SJCRH30 (cell line): ENCODE measurements around the gene ALDH8A1. TPM values are rescaled to one million over a fixed set of nuclear protein-coding genes. Genes with fewer than 3 reads are reported as not detected.

Experiments
- DNase-seq, 2 experiments: peaks; one replicate each; pipeline ENCODE4 v3.0.0-alpha.2; 2015 to 2020
- H3K27ac ChIP-seq: fragments of 250-450 bp; sonication (Bioruptor Pico); 2 replicates; pipeline ENCODE4 v1.5.1; 2020; ENCODE audit warnings: mild to moderate bottlenecking, moderate library complexity
- H3K27me3 ChIP-seq: fragments of 250-450 bp; sonication (Bioruptor Pico); 2 replicates; pipeline ENCODE4 v1.5.1; 2020; ENCODE audit warnings: mild to moderate bottlenecking, moderate library complexity
- H3K36me3 ChIP-seq: fragments of 250-450 bp; sonication (Bioruptor Pico); 2 replicates; pipeline ENCODE4 v1.5.1; 2020; ENCODE audit warnings: mild to moderate bottlenecking, moderate library complexity
- H3K4me1 ChIP-seq: fragments of 250-450 bp; sonication (Bioruptor Pico); 2 replicates; pipeline ENCODE4 v1.5.1; 2020; ENCODE audit warnings: mild to moderate bottlenecking, moderate library complexity
- H3K4me3 ChIP-seq: fragments of 250-450 bp; sonication (Bioruptor Pico); 2 replicates; pipeline ENCODE4 v1.5.1; 2020; ENCODE audit warnings: mild to moderate bottlenecking, moderate library complexity
- H3K9me3 ChIP-seq: fragments of 250-450 bp; sonication (Bioruptor Pico); replicated peaks from 2 replicates; pipeline ENCODE4 v1.5.1; 2020; ENCODE audit warnings: mild to moderate bottlenecking, moderate library complexity
- total RNA-seq: library from RNA; depleted of rRNA; stranded (reverse); fragments of >200 nt; shearing (Covaris generic); gene quantifications from 2 replicates; pipeline ENCODE4 v1.2.3, GENCODE V29; 2014

ALDH8A1 gene
- total RNA-seq, 1 experiment from 2014 or later, result 0.08 TPM

GRCh38 chr6:134937426-134937825, 12.5 kb downstream of the ALDH8A1 start:
- H3K4me3 ChIP-seq, result no peak overlapping the region
- peak; percentile 13 to 24 for DNase-seq
- H3K27me3 ChIP-seq, result no peaks in the 10 kb centered on the region
- H3K4me1 ChIP-seq, result peaks cover 19% of the 10 kb centered on the region
- H3K9me3 ChIP-seq, result no peaks in the 10 kb centered on the region
- no peaks in the 10 kb centered on the region for H3K36me3 ChIP-seq
- H3K27ac ChIP-seq, result peak overlapping the region; percentile 70

- H3K36me3 ChIP-seq, result no peaks in the 10 kb centered on the region
- DNase-seq, result peak in 1 of 2 experiments; percentile 14
- no peak overlapping the region for H3K4me3 ChIP-seq
- peak overlapping the region; percentile 70 for H3K27ac ChIP-seq
- no peaks in the 10 kb centered on the region for H3K9me3 ChIP-seq
- H3K27me3 ChIP-seq, result no peaks in the 10 kb centered on the region
- H3K4me1 ChIP-seq, result peaks cover 22% of the 10 kb centered on the region
Measured at GRCh38 chr6:134936931-134937330, 13.0 kb downstream of the ALDH8A1 start.

GRCh38 chr6:134936476-134936875, 13.4 kb downstream of the ALDH8A1 start:
- H3K27me3 ChIP-seq, result no peaks in the 10 kb centered on the region
- no peak for DNase-seq
- peaks cover 22% of the 10 kb centered on the region for H3K4me1 ChIP-seq
- no peak overlapping the region for H3K4me3 ChIP-seq
- no peaks in the 10 kb centered on the region for H3K9me3 ChIP-seq
- no peaks in the 10 kb centered on the region for H3K36me3 ChIP-seq
- peak overlapping the region; percentile 70 for H3K27ac ChIP-seq

GRCh38 chr6:134934793-134935485, 15.0 kb downstream of the ALDH8A1 start:
- Histone ChIP-seq H3K9me3 (no peaks in the 10 kb centered on the region), H3K27me3 (no peaks in the 10 kb centered on the region), H3K27ac (no peak overlapping the region), H3K36me3 (no peaks in the 10 kb centered on the region), H3K4me3 (no peak overlapping the region), H3K4me1 (peaks cover 22% of the 10 kb centered on the region)
- no peak for DNase-seq

GRCh38 chr6:134932535-134933470, 17.1 kb downstream of the ALDH8A1 start:
- Histone ChIP-seq H3K27me3 (no peaks in the 10 kb centered on the region), H3K9me3 (no peaks in the 10 kb centered on the region), H3K27ac (no peak overlapping the region), H3K4me1 (peaks cover 19% of the 10 kb centered on the region), H3K36me3 (no peaks in the 10 kb centered on the region), H3K4me3 (no peak overlapping the region)
- no peak for DNase-seq

- no peak for DNase-seq
- H3K4me1 ChIP-seq, result peaks cover 12% of the 10 kb centered on the region
- H3K4me3 ChIP-seq, result no peak overlapping the region
- H3K36me3 ChIP-seq, result no peaks in the 10 kb centered on the region
- H3K27ac ChIP-seq, result no peak overlapping the region
- H3K9me3 ChIP-seq, result no peaks in the 10 kb centered on the region
- no peaks in the 10 kb centered on the region for H3K27me3 ChIP-seq
Measured at GRCh38 chr6:134932098-134932497, 17.8 kb downstream of the ALDH8A1 start.

- Histone ChIP-seq H3K4me3 (no peak overlapping the region), H3K4me1 (peaks cover 5% of the 10 kb centered on the region; the same call in 1 of the 2 replicates), H3K27ac (no peak overlapping the region), H3K9me3 (no peaks in the 10 kb centered on the region), H3K27me3 (no peaks in the 10 kb centered on the region), H3K36me3 (no peaks in the 10 kb centered on the region)
- DNase-seq, result no peak
Measured at GRCh38 chr6:134930463-134930862, 19.4 kb downstream of the ALDH8A1 start.

GRCh38 chr6:134928151-134928900, 21.6 kb downstream of the ALDH8A1 start:
- H3K4me3 ChIP-seq, result no peak overlapping the region
- H3K27me3 ChIP-seq, result no peaks in the 10 kb centered on the region
- peaks cover 5% of the 10 kb centered on the region; the same call in 1 of the 2 replicates for H3K4me1 ChIP-seq
- no peaks in the 10 kb centered on the region for H3K9me3 ChIP-seq
- H3K27ac ChIP-seq, result no peak overlapping the region
- no peaks in the 10 kb centered on the region for H3K36me3 ChIP-seq
- DNase-seq, result no peak

- H3K36me3 ChIP-seq, result no peaks in the 10 kb centered on the region
- no peaks in the 10 kb centered on the region for H3K9me3 ChIP-seq
- DNase-seq, result no peak
- no peaks in the 10 kb centered on the region for H3K27me3 ChIP-seq
- H3K27ac ChIP-seq, result no peak overlapping the region
- no peak overlapping the region for H3K4me3 ChIP-seq
- no peaks in the 10 kb centered on the region; the same call in 1 of the 2 replicates for H3K4me1 ChIP-seq
Measured at GRCh38 chr6:134925800-134926199, 24.1 kb downstream of the ALDH8A1 start.

GRCh38 chr6:134921721-134922261, 28.1 kb downstream of the ALDH8A1 start:
- no peak overlapping the region for H3K4me3 ChIP-seq
- H3K27me3 ChIP-seq, result no peaks in the 10 kb centered on the region
- no peak overlapping the region for H3K27ac ChIP-seq
- no peaks in the 10 kb centered on the region; the same call in 1 of the 2 replicates for H3K4me1 ChIP-seq
- H3K9me3 ChIP-seq, result no peaks in the 10 kb centered on the region
- peak; percentile 62 to 83 for DNase-seq
- H3K36me3 ChIP-seq, result no peaks in the 10 kb centered on the region

- H3K9me3 ChIP-seq, result no peaks in the 10 kb centered on the region
- H3K27me3 ChIP-seq, result no peaks in the 10 kb centered on the region
- no peaks in the 10 kb centered on the region for H3K36me3 ChIP-seq
- no peak for DNase-seq
- H3K4me1 ChIP-seq, result no peaks in the 10 kb centered on the region; the same call in 1 of the 2 replicates
- no peak overlapping the region for H3K27ac ChIP-seq
- H3K4me3 ChIP-seq, result no peak overlapping the region
Measured at GRCh38 chr6:134921276-134921675, 28.6 kb downstream of the ALDH8A1 start.

GRCh38 chr6:134920422-134920821, 29.5 kb downstream of the ALDH8A1 start:
- no peaks in the 10 kb centered on the region for H3K9me3 ChIP-seq

GRCh38 chr6:134918418-134918961, 31.4 kb downstream of the ALDH8A1 start:
- Histone ChIP-seq H3K27ac (no peak overlapping the region), H3K36me3 (no peaks in the 10 kb centered on the region), H3K4me1 (no peaks in the 10 kb centered on the region; the same call in 1 of the 2 replicates), H3K4me3 (no peak overlapping the region), H3K9me3 (no peaks in the 10 kb centered on the region), H3K27me3 (no peaks in the 10 kb centered on the region)
- DNase-seq, result no peak

More at GRCh38 chr6:134920422-134920821, 29.5 kb downstream of the ALDH8A1 start:
- H3K27ac ChIP-seq, result no peak overlapping the region
- no peaks in the 10 kb centered on the region; the same call in 1 of the 2 replicates for H3K4me1 ChIP-seq
- no peaks in the 10 kb centered on the region for H3K27me3 ChIP-seq
- H3K36me3 ChIP-seq, result no peaks in the 10 kb centered on the region
- H3K4me3 ChIP-seq, result no peak overlapping the region
- no peak for DNase-seq

GRCh38 chr6:134911547-134911946, 38.4 kb downstream of the ALDH8A1 start:
- no peaks in the 10 kb centered on the region for H3K4me1 ChIP-seq
- no peaks in the 10 kb centered on the region for H3K27me3 ChIP-seq
- DNase-seq, result no peak
- no peak overlapping the region for H3K27ac ChIP-seq
- H3K4me3 ChIP-seq, result no peak overlapping the region
- no peaks in the 10 kb centered on the region for H3K36me3 ChIP-seq
- no peaks in the 10 kb centered on the region for H3K9me3 ChIP-seq
